HG03521 (cell line): ENCODE data around the gene IMMP2L.
"Not testable (repeated sequence)": the region's sequence is repeated elsewhere in the genome, so short reads cannot be mapped to it uniquely, and the experiment has no call there.

ENCODE experiments used
- ATAC-seq: cut with Tn5 transposase; IDR thresholded peaks from one replicate; pipeline ENCODE4 v1.9.1; 2021; ENCODE audit warnings: mild to moderate bottlenecking, moderate library complexity; ENCODE audit not compliant: unreplicated experiment

The IMMP2L gene

DNA sequence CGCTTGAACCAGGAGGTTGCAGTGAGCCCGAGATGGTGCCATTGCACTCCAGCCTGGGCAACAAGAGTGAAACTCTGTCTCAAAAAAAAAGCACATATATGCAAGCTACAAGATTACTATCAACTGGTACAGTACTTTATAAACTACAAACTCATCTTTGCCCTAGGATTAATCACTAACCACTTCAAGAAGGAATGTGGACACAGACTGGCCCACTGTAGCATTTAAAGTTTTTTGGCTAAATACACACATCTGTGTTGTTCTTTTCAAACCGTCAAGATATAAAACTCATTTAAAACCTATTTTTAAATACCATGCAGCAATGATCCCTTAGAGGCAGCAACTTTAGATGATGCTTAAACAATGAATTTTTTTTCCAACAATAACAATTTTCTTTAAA, 205.4 kb downstream of the IMMP2L start:
- no peak for ATAC-seq

DNA sequence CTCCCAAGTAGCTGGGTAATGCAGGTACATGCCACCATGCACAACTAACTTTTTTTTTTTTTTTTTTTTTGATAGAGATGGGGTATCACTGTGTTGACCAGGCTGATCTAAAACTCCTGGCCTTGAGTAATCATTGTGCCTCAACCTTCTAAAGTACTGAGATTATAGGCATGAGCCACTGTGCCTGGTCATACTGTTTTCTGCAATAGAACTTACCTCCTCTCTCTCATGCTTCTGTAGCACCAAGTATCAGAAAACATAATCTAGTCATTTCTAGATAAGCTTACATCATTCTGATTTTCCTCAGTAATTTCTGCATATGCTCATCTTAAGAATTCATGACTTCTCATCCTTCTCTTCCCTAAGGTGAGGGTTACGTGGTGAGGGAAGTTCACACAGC, 210.0 kb downstream of the IMMP2L start:
- no peak for ATAC-seq

DNA sequence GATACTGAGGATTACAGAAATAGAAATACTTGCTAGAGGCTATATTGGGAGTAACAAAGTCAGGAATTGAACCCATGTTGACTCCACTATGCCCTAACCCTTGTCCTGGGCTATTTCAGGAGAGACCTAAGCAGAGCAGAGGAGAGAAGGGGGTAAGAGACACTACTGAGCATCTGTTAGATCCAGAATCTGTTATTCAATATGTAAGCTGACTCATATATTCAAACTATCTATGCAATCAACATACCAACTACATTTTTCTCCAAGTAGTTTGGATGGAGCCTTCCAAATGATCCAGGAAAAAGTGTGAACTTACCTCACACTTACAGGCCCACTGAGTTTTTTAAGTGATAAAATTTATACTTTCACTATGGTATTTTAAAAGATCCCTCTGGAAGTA, 216.1 kb downstream of the IMMP2L start:
- no peak for ATAC-seq

DNA sequence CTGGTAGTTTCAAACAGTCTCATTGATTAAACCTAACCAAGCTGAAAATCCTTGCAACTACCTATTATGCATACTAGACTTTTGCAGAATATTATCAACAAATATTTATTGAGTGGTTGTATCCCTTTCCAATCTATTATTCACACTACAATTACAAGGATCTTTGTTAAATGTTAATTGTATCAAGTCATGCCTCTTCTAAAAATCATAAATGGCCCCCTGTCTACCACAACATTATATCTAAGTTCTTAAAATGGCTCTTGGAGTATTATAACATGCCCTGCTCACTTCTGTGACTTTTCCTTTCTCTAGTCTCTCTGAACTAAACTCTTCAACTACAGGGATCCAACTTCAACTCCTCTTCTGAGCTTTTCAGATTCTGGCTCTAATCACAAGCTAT, 219.3 kb downstream of the IMMP2L start:
- ATAC-seq, result no peak

DNA sequence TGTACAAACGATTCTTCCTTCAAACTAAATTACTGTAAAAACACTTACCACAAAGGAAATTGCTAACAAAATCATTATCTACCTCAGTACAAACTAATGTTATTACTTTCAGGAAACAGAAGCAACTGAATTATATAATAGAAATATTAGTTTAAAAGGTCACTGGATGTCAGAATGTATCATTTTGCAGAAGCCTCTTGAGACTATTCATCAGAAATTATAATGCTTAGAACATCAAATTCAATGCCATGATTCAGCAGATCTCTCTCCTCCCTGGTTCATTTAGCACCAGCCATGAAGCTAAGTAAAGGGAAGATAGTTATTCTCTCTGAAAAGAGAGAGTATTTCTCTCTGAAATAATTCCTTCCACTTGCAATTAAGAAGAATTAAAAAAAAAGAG, 223.3 kb downstream of the IMMP2L start:
- ATAC-seq, result no peak

DNA sequence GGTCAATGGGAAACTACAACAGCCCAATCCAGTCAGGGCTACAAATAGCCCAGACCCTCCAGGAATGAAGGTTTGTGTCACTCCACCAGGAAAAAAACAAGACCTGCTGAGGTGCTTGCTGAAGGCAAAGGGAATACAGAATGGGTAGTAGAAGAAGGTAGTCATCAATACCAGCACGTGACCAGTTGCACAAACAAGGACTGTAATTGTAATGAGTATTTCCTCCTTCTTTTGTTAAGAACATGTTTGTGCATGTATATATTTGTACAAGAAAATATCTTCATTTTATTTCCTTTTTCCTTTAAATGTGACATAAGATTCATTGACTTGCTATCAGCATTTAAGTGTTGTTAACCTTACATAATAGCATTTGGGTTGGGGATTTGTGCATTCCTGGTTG, 229.3 kb downstream of the IMMP2L start:
- no peak for ATAC-seq

DNA sequence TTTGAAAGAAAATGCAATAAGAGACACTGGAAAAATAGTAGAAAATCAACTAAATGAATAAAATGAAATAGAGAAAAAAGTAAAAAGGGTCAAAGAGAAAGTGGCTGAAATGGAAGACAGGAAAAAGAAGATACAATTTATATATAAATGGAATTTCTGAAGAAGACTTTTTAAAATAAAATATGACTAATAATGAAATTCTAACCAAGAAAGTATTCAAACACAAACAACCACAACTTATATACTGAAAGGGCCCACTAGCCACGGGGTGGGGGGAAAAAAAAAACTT, 232.1 kb downstream of the IMMP2L start:
- ATAC-seq, result no peak

DNA sequence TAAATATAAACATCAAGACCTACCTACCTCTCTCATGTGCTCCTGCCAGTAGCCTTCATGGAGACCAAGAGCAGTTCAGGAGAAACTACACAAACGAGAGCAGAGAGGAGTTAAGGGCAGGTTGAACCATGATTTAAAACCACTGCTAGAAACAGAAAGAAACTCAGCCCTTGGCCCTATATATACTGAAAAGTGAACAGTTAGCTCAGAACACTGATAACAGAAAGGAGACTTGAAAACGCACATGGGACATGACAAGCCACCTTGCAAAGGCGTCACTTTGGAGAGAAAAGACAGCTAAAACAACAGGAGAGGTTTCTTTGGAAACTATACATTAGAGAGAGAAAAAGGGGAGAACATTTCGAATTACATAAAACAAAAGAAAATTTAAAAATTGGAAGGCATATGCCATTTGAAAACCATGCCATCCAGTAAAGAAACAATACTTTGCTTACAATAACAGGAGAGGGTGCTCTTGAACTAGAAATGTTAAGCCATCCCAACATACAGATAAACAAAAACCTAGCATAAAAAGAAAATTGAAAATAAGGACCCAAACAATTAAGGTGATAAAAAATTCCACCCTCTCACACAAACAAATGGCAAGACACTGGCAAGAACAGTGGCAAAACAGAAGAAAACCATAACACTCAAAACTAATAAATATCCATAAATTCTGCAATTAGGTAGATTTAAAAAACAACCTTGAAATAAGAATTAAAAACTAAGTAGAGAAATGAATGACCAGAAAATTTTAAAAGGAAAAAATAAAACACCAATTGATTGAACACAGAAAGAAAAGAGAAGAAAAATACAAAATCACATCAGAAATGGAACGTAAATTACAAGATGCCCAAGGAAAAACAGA, 232.7 kb downstream of the IMMP2L start:
- peak; percentile 66 for ATAC-seq

DNA sequence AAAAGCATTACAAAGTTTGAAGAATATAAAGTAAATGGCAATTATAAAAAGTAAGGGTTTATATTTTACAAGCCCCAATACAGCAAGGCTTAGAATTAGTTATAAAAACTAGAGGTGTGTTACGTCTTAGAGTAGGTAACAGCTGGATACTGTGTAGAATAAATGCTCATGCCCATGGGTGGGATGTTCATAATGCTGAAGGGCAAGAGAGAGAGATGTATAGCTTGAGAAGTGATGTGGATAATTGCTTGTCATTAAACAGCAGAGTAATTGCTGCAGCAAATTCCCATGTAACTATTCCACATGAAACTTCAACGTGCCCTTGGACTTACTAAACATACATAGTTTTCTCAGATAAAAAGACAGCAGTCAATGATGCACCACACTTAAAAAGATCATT, 233.8 kb downstream of the IMMP2L start:
- no peak for ATAC-seq

DNA sequence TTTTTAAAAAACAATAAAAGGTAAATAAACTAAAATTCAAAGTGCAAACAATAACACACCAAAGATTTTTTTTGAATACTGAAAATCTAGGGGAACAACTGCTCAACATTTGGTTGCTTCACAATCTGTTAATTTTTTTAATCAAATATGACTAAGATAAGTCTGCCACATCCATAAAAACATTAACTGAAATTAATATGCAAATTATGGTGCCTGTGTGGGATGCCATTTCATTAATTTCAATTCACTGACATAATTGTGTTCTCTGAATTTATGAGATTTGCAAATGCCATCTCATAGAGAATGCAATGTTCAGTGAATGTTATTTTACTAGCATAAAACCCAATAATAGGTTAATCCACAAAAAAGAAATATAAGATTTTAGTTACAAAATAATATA, 237.5 kb downstream of the IMMP2L start:
- no peak for ATAC-seq

DNA sequence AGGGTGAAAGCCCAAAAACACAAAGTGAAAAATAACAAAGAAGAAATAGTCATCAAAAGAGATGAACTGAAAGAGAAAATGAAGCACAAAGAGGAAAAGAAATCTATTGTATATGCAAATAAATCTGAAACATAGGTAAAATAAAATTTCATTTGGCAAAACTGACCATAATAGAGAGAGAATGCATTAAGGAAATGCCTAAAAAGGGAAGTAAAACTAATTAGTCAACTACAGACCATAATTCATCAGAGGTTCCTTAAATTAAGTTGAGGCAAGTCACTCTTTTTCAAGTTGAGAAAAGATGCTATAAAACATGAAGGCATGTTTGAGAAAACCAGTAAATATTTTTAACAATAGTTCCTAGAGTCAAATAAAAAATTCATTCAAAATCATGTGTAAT, 238.1 kb downstream of the IMMP2L start:
- ATAC-seq, result no peak

DNA sequence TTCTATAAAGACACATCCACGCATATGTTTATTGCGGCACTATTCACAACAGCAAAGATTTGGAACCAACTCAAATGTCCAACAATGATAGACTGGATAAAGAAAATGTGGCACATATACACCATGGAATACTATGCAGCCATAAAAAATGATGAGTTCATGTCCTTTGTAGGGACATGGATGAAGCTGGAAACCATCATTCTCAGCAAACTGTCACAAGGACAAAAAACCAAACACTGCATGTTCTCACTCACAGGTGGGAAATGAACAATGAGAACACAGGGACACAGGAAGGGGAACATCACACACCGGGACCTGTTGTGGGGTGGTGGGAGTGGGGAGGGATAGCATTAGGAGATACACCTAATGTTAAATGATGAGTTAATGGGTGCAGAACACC, 238.6 kb downstream of the IMMP2L start:
- not testable (repeated sequence) for ATAC-seq

DNA sequence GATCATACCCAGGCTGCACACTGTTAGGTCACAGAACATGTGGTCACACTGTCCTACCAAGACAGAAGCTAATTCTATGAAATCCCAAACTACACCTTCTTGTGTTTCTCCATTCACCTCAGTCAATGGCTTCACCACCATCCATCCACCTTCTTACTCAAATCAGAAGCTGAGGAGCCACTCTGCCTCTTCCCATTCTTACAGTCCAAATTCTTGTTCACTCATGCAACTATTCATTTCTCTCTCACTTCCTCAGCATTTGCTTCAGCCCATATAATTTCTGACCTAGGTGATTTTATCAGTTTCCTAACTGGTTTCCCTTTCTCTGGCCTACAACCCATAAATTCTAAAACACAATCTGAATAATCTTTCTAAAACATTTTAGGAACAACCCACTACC, 242.2 kb downstream of the IMMP2L start:
- ATAC-seq, result no peak

DNA sequence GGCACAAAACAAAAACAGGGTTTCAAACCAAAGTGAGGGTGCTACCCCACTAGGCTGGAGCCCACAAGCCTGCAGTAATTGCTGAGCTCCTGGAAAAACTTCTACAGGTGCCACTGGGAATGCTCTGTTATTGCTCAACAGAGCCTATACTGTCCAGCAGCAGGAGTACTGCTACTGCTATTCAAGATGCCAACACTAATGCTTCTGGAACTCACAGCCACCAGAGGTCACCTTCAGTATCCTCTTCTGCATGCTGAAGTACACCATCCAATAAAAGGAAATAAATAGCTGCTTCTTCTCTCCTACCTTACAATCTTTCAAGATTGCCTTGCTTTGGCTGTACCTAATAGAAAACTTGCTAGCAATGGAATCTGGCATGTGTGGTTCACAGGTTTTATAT, 249.3 kb downstream of the IMMP2L start:
- ATAC-seq, result no peak

DNA sequence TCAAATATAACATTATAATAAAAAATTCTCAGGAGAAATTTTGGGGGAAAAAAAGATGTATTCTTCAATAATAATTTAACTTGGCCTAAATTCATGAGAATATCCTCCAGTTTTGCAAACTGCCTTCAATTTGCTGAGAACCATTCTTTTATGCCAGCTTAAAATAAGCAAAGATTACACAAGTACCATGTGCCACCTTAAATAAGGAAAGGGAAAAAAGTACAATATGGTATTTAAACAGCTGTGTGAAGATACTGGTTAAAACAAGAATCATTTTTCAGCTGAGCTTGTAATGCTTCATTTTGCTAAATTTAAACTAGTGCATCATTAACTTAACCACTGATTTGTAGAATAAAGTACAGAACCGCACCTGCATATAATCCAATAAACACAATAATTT, 253.6 kb downstream of the IMMP2L start:
- ATAC-seq, result no peak

DNA sequence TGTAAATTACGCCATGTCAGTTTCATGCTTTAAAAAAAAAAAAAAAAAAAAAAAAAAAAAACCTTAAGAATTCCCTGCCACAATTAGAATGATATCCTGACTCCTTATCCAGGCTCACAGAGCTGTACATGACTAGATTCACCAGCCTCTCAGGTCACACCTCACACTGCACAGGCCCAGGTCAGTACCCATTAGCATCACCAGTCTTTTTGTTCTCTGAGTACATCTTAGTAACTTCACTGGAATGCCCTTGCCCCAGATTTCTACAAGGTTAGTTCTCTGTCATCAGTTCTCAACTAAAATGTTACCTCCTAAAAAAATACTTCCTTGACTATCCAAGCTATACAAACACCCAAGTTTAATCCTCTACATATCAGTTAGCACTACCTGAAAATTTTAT, 260.4 kb downstream of the IMMP2L start:
- ATAC-seq, result no peak

DNA sequence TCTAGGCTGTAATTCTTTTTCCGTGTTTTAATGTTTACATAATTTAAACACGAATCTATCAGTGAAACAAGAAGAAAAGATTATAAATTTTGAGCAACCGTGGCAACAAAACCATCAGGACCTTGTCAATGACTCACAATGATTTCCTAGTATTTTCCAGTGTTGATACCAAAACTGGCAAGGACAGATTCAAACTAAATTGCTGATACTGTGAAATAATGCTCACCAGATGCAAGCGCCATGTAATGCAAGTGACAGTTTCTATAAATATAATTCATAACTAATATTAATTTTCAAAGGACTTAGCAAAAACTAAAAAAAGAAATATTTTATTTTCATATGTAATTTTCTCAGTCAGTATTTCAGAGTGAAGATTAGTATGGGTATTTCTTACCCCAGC, 267.8 kb downstream of the IMMP2L start:
- no peak for ATAC-seq

DNA sequence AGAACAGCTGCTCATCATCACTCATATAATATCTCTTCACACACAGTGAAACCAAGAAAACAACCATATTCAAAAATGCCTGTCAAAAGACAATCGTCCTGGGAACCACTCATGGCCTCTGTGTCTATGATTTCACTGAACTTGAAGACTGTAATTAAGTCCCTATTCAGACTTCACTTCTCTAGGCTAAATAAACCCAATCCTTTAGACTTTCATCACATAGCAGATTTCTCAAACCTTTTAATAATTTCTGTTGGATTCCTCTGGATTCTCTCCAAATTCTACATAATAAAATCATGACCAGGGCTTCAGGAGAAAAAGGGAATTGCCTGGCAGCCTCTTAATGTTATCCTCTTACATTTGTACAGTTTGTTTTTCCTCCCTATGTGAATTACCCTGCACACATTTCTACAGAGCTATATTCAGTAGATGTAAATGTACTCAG, 270.2 kb downstream of the IMMP2L start:
- no peak for ATAC-seq

DNA sequence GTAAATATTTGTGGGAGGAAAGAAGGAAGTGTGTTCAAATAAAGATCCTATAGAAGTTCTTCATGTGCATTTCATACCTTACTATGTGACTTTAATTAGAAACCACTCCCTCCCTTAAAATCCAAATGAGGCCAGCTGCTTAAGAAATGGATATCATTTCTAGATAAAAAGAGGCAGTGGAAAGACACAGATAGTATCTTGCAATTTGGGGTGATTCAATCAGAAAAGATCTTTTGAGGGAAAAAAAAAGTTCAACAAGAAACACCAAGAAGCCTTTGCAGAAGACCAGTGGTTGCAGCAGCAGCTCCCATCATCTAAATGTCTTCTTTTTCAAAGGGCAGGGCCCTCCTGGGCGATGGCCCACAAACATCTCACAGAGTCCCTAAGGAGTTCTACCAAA, 271.3 kb downstream of the IMMP2L start:
- no peak for ATAC-seq

DNA sequence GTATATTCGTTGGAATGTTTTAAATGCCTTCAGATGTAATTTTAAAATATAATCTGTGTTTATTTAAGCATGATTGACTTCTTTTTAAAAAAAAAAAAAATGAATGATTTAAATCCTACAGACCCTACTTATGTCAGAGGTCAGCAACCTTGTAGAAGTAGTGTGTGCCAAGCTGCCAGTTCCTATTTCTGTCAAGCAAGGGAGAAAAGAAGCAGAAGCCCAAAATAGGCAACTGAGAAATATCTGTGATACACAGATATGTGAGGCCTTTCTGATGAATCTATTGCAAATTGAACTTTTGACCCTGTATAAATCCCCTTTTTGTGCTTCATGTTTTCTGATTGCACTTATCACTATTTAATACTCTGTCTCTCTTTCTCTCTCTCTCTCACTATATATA, 271.9 kb downstream of the IMMP2L start:
- no peak for ATAC-seq

DNA sequence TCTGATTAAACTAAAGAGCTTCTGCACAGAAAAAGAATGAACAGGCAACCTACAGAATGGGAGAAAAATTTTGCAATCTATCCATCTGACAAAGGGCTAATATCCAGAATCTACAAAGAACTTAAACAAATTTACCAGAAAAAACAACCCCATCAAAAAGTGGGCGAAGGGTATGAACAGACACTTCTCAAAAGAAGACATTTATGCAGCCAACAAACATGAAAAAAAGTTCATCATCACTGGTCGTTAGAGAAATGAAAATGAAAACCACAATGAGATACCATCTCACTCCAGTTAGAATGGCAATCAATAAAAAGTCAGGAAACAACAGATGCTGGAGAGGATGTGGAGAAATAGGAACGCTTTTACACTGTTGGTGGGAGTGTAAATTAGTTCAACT, 273.9 kb downstream of the IMMP2L start:
- not testable (repeated sequence) for ATAC-seq

DNA sequence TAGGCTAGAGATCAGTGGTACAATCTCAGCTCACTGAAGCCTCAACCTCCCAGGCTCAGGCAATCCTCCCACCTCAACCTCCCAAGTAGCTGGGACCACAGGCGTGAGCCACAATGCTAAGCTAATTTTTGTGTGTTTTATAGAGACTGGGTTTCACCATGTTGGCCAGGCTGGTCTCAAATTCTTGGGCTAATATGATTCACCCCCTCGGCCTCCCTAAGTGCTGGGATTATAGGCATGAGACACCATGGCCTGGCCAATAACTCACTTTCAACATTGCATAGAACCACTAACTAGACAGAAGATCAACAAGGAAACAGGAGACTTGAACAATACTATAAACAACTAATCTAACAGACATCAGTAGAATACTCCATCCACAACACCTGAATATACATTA, 279.7 kb downstream of the IMMP2L start:
- no peak for ATAC-seq

DNA sequence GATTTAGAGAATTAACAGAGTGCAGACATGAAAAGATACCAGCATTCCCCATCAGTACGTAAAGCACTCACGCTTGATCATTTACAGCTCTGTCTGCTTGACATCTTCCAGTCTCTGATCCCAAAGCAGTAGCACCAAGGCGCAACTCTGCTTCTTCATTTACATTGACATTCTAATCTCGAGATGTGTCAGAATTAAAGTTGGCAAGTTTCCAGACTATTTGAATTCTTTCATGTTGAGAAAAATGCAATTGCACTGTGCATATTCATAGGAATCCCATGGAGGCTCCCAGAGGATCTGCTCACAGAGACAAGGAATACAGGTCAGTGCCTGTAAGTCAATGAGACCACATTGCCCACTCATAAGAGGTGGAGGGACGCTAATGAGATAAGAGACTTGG, 287.4 kb downstream of the IMMP2L start:
- no peak for ATAC-seq
